ENCODE measurements around the gene BMP5. TPM values are rescaled to one million over a fixed set of nuclear protein-coding genes. Genes with fewer than 3 reads are reported as not detected.

The BMP5 gene
- total and polyA plus RNA-seq, 9 of the 15 experiments (the other 6 are each of a cell fraction or from before 2014, with no cell fraction given), result not detected

GRCh38 chr6:55872866-55873265 is 2.5 kb downstream of the BMP5 start (continued):
- TF ChIP-seq, protein P1, sequence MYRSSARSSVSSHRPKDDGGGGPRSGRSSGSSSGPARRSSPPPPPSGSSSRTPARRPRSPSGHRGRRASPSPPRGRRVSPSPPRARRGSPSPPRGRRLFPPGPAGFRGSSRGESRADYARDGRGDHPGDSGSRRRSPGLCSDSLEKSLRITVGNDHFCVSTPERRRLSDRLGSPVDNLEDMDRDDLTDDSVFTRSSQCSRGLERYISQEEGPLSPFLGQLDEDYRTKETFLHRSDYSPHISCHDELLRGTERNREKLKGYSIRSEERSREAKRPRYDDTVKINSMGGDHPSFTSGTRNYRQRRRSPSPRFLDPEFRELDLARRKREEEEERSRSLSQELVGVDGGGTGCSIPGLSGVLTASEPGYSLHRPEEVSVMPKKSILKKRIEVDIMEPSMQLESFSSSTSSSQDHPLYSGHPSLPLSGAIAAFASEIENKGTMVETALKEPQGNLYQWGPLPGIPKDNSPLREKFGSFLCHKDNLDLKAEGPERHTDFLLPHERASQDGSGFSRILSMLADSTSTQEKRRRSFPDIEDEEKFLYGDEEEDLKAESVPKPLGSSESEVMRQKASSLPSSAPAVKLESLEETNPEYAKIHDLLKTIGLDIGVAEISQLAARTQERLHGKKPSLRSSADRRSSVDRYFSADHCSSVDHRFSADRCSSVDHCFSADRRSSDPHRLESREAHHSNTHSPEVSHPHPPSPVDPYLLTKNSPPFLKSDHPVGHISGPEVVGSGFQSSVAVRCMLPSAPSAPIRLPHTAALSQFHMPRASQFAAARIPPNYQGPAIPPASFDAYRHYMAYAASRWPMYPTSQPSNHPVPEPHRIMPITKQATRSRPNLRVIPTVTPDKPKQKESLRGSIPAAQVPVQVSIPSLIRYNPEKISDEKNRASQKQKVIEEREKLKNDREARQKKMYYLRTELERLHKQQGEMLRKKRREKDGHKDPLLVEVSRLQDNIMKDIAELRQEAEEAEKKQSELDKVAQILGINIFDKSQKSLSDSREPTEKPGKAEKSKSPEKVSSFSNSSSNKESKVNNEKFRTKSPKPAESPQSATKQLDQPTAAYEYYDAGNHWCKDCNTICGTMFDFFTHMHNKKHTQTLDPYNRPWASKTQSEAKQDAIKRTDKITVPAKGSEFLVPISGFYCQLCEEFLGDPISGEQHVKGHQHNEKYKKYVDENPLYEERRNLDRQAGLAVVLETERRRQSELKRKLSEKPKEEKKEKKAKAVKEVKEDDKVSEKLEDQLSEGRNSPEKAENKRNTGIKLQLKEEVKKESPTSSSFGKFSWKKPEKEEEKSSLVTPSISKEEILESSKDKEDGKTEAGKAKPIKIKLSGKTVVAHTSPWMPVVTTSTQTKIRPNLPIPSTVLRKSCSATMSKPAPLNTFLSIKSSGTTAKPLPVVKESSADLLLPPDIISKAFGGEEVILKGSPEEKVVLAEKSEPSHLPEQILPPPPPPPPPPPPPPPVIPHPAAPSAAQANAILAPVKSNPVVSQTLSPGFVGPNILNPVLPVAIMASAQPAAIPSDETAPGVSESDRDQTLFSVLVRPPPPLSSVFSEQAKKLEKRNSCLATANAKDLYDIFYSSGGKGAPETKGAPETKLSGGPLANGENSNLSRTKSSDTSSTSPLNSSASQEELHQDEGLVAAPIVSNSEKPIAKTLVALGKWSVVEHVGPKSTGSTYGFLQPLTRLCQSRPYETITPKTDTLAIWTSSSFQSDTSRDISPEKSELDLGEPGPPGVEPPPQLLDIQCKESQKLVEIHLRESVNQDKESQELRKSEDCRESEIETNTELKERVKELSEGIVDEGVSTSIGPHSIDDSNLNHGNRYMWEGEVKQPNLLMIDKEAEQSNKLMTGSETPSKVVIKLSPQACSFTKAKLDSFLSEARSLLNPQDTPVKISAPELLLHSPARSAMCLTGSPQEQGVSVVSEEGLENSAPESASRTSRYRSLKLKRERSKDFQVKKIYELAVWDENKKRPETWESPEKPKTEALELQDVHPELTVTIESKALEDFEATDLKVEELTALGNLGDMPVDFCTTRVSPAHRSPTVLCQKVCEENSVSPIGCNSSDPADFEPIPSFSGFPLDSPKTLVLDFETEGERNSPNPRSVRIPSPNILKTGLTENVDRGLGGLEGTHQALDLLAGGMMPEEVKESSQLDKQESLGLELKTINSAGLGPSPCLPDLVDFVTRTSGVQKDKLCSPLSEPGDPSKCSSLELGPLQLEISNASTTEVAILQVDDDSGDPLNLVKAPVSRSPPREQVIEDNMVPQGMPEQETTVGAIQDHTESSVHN (IDR thresholded peaks at IDR 0.05; ENCODE audit: borderline replicate concordance in 1 of 2, low read depth in 1 of 2), result no peak
- TF ChIP-seq SIX5 (IDR thresholded peaks at IDR 0.05; ENCODE audit: borderline replicate concordance in 1 of 2, insufficient read depth in 1 of 2, low read depth in 1 of 2, low read length in 2 of 2) (no peak), NCOR1 (IDR thresholded peaks at IDR 0.05) (no peak), C11orf30 (IDR thresholded peaks at IDR 0.05; ENCODE audit: low read depth) (no peak)
- TF ChIP-seq, protein P2, sequence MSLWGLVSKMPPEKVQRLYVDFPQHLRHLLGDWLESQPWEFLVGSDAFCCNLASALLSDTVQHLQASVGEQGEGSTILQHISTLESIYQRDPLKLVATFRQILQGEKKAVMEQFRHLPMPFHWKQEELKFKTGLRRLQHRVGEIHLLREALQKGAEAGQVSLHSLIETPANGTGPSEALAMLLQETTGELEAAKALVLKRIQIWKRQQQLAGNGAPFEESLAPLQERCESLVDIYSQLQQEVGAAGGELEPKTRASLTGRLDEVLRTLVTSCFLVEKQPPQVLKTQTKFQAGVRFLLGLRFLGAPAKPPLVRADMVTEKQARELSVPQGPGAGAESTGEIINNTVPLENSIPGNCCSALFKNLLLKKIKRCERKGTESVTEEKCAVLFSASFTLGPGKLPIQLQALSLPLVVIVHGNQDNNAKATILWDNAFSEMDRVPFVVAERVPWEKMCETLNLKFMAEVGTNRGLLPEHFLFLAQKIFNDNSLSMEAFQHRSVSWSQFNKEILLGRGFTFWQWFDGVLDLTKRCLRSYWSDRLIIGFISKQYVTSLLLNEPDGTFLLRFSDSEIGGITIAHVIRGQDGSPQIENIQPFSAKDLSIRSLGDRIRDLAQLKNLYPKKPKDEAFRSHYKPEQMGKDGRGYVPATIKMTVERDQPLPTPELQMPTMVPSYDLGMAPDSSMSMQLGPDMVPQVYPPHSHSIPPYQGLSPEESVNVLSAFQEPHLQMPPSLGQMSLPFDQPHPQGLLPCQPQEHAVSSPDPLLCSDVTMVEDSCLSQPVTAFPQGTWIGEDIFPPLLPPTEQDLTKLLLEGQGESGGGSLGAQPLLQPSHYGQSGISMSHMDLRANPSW (CRISPR knock-in tag; IDR thresholded peaks at IDR 0.05), result no peak

All from K562 (cell line).